NCI-H1092 (cell line): ENCODE measurements around the gene AMPH.
"Not testable (repeated sequence)": the region's sequence is repeated elsewhere in the genome, so short reads cannot be mapped to it uniquely, and the experiment has no call there.

Source experiments
- DNase-seq: peaks from one replicate; lab custom pipeline; 2025; lab: John Stamatoyannopoulos, UW

Gene AMPH

GRCh38 chr7:38628630-38629385, 2.4 kb downstream of the AMPH start:
- no peak for DNase-seq

GRCh38 chr7:38625866-38626265, 5.3 kb downstream of the AMPH start:
- DNase-seq, result no peak

GRCh38 chr7:38615665-38616064, 15.5 kb downstream of the AMPH start:
- DNase-seq, result no peak

GRCh38 chr7:38607466-38607865, 23.7 kb downstream of the AMPH start:
- DNase-seq, result no peak

GRCh38 chr7:38600741-38601140, 30.4 kb downstream of the AMPH start:
- DNase-seq, result no peak

- no peak for DNase-seq
Measured at GRCh38 chr7:38594949-38595348, 36.2 kb downstream of the AMPH start.

GRCh38 chr7:38592737-38593288, 38.4 kb downstream of the AMPH start:
- no peak for DNase-seq

GRCh38 chr7:38585572-38586354, 45.4 kb downstream of the AMPH start:
- DNase-seq, result no peak

GRCh38 chr7:38584443-38585210, 46.5 kb downstream of the AMPH start:
- DNase-seq, result no peak

GRCh38 chr7:38580485-38580884, 50.7 kb downstream of the AMPH start:
- no peak for DNase-seq

GRCh38 chr7:38574086-38574485, 57.1 kb downstream of the AMPH start:
- no peak for DNase-seq

GRCh38 chr7:38571620-38572019, 59.6 kb downstream of the AMPH start:
- not testable (repeated sequence) for DNase-seq

GRCh38 chr7:38568497-38568896, 62.7 kb downstream of the AMPH start:
- DNase-seq, result no peak

- no peak for DNase-seq
Measured at GRCh38 chr7:38565289-38565688, 65.9 kb downstream of the AMPH start.

GRCh38 chr7:38563741-38564140, 67.4 kb downstream of the AMPH start:
- DNase-seq, result no peak

- DNase-seq, result no peak
Measured at GRCh38 chr7:38561166-38561565, 70.0 kb downstream of the AMPH start.

GRCh38 chr7:38558761-38559345, 72.3 kb downstream of the AMPH start:
- DNase-seq, result no peak

- no peak for DNase-seq
Measured at GRCh38 chr7:38554586-38554985, 76.6 kb downstream of the AMPH start.

GRCh38 chr7:38550836-38551235, 80.3 kb downstream of the AMPH start:
- DNase-seq, result no peak

- no peak for DNase-seq
Measured at GRCh38 chr7:38548605-38549004, 82.6 kb downstream of the AMPH start.

- no peak for DNase-seq
Measured at GRCh38 chr7:38546763-38547162, 84.4 kb downstream of the AMPH start.

GRCh38 chr7:38545977-38546376, 85.2 kb downstream of the AMPH start:
- DNase-seq, result no peak
